HepG2 (cell line): ENCODE data around the gene OPN3. TPM values are rescaled to one million over a fixed set of nuclear protein-coding genes. Genes with fewer than 3 reads are reported as not detected.

Experiments
- ASH2L ChIP-seq: fragments of 300-600, 200-600 bp; sonication (generic); IDR thresholded peaks from 2 replicates; pipeline ENCODE4 v1.7.0; 2017; ENCODE audit warnings: low read depth, mild to moderate bottlenecking, moderate library complexity, mixed read lengths, low read length; ENCODE audit not compliant: insufficient read length
- SIN3A ChIP-seq: IDR thresholded peaks from 2 replicates; pipeline ENCODE4 v1.6.1; 2011; ENCODE audit warnings: low read depth, mild to moderate bottlenecking, control low read depth, low read length, borderline replicate concordance
- SIX1 ChIP-seq: sonication (generic); formaldehyde crosslinking; IDR thresholded peaks from 2 replicates; pipeline ENCODE4 v1.4.0; 2020; ENCODE audit warnings: missing genetic modification reagents, borderline replicate concordance
- SMC3 ChIP-seq: IDR thresholded peaks from 2 replicates; pipeline ENCODE4 v1.6.1; 2011; ENCODE audit warnings: low read length, improper control_type of control experiment
- ZFY ChIP-seq: sonication (generic); formaldehyde crosslinking; IDR thresholded peaks from 2 replicates; pipeline ENCODE4 v1.4.0; 2020; ENCODE audit warnings: missing genetic modification reagents
- ZNF431 ChIP-seq: sonication (generic); formaldehyde crosslinking; IDR thresholded peaks from 2 replicates; pipeline ENCODE4 v1.9.0; 2022; ENCODE audit warnings: missing genetic modification reagents, low read depth, mild to moderate bottlenecking, borderline replicate concordance
- ZNF775 ChIP-seq: sonication (generic); formaldehyde crosslinking; IDR thresholded peaks from 2 replicates; pipeline ENCODE4 v1.4.0; 2020; ENCODE audit warnings: missing genetic modification reagents, mild to moderate bottlenecking, moderate library complexity, borderline replicate concordance
- polyA plus RNA-seq, 8 experiments: library from polyadenylated mRNA; depleted of rRNA in 3 of 8; stranded (reverse) in 7 of 8; unstranded in 1 of 8; fragments of >200 nt; fragmentation: Illumina TruSeq in 4 of 8; extraction: Trizol in 4 of 8; gene quantifications; 2 replicates each; pipeline versions ENCODE4 v1.2.1 to v1.2.3, GENCODE V29; 2011 to 2016; ENCODE audit warnings: low read depth in 4 of 8, missing spikeins in 1 of 8, mixed read lengths in 1 of 8; ENCODE audit not compliant: insufficient read depth in 1 of 8
- total RNA-seq, 5 experiments: library from RNA; depleted of rRNA; stranded (reverse); fragments of >200 nt; fragmentation: Illumina TruSeq; extraction: Trizol; gene quantifications; 2 replicates each; pipeline ENCODE4 v1.2.3, GENCODE V29; 2016; ENCODE audit warnings: low read depth in 1 of 5
- TF ChIP-seq, protein P1 (sequence below): sonication (generic); formaldehyde crosslinking; IDR thresholded peaks from 2 replicates; pipeline ENCODE4 v1.5.1; 2020; ENCODE audit warnings: missing genetic modification reagents, mild to moderate bottlenecking, borderline replicate concordance
- TF ChIP-seq, protein P2 (sequence below): sonication (generic); formaldehyde crosslinking; IDR thresholded peaks from one replicate; pipeline ENCODE4 v1.5.1; 2020; ENCODE audit warnings: mild to moderate bottlenecking, missing genetic modification reagents; ENCODE audit errors: not compliant biosample characterization
- TF ChIP-seq, protein P3 (sequence below), 2 experiments: sonication (generic) in 1 of 2; formaldehyde crosslinking in 1 of 2; IDR thresholded peaks; 2 replicates each; pipeline versions ENCODE4 v1.4.0 to v1.6.1; 2016 to 2020; ENCODE audit warnings: borderline replicate concordance in 1 of 2, low read depth in 1 of 2, mild to moderate bottlenecking in 1 of 2, missing genetic modification reagents in 1 of 2
- TF ChIP-seq, protein P4 (sequence below): sonication (generic); formaldehyde crosslinking; IDR thresholded peaks from 2 replicates; pipeline ENCODE4 v1.5.0; 2020; ENCODE audit warnings: mild to moderate bottlenecking, missing genetic modification reagents

The OPN3 gene
- total and polyA plus RNA-seq, 2 of the 13 experiments (the other 11 are each of a cell fraction or from before 2014, with no cell fraction given) = 17.4 to 23.0 TPM

DNA sequence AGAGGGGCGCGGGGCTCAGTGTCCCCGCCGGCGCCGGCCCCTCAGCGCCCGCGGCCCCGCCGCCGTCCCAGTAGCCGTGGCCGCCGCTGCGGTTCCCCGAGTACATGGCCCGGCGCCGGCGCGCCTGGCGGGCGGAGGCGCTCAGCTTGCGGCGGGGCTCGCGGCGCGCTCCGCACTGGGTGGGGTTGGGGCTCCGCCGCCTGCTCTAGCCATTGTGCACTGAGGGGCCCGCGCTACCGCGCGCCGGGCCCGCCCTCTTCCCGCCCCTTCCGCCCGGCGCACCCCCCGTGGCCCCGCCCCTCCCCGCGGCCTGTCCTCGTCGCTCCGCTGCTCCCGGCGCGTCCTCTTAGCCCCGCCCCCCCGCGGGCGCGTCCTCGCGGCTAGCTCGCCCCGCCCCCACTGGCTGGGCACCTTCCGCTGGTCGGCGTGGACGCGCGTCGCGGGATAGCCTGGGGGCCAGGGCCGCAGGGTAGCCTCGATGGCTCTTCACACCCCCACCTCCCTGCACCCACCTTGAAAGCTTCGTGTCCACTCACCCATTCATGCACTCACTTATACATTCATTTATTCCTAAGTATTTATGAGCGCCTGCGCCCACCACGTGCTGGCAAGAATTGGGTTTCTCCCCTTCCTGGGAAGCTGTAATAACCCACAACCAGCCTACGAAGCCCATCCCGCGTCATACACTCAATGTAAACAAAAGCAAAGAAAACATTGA lies at the start of gene OPN3, which contains the start of gene CHML (continued):
- TF ChIP-seq, protein P1, sequence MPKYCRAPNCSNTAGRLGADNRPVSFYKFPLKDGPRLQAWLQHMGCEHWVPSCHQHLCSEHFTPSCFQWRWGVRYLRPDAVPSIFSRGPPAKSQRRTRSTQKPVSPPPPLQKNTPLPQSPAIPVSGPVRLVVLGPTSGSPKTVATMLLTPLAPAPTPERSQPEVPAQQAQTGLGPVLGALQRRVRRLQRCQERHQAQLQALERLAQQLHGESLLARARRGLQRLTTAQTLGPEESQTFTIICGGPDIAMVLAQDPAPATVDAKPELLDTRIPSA (CRISPR knock-in tag) = no peak
- TF ChIP-seq ZFY (CRISPR knock-in tag) (peak; percentile 59), ZNF775 (CRISPR knock-in tag) (no peak), ZNF431 (CRISPR knock-in tag) (no peak), SIN3A (peak; percentile 61; the same call in 1 of the 2 replicates), SIX1 (CRISPR knock-in tag) (no peak), SMC3 (no peak), ASH2L (peak; percentile 38)
- TF ChIP-seq, protein P2, sequence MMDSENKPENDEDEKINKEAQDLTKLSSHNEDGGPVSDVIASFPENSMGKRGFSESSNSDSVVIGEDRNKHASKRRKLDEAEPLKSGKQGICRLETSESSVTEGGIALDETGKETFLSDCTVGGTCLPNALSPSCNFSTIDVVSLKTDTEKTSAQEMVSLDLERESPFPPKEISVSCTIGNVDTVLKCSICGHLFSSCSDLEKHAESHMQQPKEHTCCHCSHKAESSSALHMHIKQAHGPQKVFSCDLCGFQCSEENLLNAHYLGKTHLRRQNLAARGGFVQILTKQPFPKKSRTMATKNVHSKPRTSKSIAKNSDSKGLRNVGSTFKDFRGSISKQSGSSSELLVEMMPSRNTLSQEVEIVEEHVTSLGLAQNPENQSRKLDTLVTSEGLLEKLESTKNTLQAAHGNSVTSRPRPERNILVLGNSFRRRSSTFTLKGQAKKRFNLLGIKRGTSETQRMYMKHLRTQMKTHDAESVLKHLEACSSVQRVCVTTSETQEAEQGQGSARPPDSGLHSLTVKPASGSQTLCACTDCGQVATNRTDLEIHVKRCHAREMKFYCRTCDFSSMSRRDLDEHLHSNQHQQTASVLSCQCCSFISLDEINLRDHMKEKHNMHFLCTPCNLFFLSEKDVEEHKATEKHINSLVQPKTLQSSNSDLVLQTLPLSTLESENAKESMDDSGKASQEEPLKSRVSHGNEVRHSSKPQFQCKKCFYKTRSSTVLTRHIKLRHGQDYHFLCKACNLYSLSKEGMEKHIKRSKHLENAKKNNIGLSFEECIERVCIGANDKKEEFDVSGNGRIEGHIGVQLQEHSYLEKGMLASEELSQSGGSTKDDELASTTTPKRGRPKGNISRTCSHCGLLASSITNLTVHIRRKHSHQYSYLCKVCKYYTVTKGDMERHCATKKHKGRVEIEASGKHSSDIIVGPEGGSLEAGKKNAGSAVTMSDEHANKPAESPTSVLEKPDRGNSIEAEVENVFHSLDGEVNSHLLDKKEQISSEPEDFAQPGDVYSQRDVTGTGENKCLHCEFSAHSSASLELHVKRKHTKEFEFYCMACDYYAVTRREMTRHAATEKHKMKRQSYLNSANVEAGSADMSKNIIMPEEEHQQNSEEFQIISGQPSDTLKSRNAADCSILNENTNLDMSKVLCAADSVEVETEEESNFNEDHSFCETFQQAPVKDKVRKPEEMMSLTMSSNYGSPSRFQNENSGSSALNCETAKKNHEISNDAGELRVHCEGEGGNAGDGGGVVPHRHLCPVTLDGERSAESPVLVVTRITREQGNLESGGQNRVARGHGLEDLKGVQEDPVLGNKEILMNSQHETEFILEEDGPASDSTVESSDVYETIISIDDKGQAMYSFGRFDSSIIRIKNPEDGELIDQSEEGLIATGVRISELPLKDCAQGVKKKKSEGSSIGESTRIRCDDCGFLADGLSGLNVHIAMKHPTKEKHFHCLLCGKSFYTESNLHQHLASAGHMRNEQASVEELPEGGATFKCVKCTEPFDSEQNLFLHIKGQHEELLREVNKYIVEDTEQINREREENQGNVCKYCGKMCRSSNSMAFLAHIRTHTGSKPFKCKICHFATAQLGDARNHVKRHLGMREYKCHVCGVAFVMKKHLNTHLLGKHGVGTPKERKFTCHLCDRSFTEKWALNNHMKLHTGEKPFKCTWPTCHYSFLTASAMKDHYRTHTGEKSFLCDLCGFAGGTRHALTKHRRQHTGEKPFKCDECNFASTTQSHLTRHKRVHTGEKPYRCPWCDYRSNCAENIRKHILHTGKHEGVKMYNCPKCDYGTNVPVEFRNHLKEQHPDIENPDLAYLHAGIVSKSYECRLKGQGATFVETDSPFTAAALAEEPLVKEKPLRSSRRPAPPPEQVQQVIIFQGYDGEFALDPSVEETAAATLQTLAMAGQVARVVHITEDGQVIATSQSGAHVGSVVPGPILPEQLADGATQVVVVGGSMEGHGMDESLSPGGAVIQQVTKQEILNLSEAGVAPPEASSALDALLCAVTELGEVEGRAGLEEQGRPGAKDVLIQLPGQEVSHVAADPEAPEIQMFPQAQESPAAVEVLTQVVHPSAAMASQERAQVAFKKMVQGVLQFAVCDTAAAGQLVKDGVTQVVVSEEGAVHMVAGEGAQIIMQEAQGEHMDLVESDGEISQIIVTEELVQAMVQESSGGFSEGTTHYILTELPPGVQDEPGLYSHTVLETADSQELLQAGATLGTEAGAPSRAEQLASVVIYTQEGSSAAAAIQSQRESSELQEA = no peak
- TF ChIP-seq, protein P3, sequence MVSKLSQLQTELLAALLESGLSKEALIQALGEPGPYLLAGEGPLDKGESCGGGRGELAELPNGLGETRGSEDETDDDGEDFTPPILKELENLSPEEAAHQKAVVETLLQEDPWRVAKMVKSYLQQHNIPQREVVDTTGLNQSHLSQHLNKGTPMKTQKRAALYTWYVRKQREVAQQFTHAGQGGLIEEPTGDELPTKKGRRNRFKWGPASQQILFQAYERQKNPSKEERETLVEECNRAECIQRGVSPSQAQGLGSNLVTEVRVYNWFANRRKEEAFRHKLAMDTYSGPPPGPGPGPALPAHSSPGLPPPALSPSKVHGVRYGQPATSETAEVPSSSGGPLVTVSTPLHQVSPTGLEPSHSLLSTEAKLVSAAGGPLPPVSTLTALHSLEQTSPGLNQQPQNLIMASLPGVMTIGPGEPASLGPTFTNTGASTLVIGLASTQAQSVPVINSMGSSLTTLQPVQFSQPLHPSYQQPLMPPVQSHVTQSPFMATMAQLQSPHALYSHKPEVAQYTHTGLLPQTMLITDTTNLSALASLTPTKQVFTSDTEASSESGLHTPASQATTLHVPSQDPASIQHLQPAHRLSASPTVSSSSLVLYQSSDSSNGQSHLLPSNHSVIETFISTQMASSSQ (IDR thresholded peaks at IDR 0.05; ENCODE audit: low read depth) = no peak
- TF ChIP-seq, protein P3 (CRISPR knock-in tag; IDR thresholded peaks at IDR 0.05; ENCODE audit: borderline replicate concordance) = no peak
- TF ChIP-seq, protein P4, sequence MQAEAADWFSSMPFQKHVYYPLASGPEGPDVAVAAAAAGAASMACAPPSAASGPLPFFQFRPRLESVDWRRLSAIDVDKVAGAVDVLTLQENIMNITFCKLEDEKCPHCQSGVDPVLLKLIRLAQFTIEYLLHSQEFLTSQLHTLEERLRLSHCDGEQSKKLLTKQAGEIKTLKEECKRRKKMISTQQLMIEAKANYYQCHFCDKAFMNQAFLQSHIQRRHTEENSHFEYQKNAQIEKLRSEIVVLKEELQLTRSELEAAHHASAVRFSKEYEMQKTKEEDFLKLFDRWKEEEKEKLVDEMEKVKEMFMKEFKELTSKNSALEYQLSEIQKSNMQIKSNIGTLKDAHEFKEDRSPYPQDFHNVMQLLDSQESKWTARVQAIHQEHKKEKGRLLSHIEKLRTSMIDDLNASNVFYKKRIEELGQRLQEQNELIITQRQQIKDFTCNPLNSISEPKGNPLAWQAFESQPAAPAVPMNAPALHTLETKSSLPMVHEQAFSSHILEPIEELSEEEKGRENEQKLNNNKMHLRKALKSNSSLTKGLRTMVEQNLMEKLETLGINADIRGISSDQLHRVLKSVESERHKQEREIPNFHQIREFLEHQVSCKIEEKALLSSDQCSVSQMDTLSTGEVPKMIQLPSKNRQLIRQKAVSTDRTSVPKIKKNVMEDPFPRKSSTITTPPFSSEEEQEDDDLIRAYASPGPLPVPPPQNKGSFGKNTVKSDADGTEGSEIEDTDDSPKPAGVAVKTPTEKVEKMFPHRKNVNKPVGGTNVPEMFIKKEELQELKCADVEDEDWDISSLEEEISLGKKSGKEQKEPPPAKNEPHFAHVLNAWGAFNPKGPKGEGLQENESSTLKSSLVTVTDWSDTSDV (CRISPR knock-in tag) = no peak
